IMR-90 (cell line): ENCODE data around the gene MMD2. TPM values are rescaled to one million over a fixed set of nuclear protein-coding genes. Genes with fewer than 3 reads are reported as not detected.

Source experiments
- ATAC-seq: fragments of 200-7000 bp; cut with Tn5 transposase; 2 replicates; pipeline ENCODE4 v1.9.1; 2020; ENCODE audit warnings: low read depth, mild to moderate bottlenecking, moderate library complexity
- BruUV-seq: library from RNA; stranded (reverse); fragments of 400-500 nt; replicated peaks from 2 replicates; lab custom pipeline; 2021; lab: Mats Ljungman, UMichigan
- CTCF ChIA-PET: fragments of 300-600 bp; formaldehyde crosslinking; extraction: SDS; loops from one replicate; lab custom pipeline; 2021; ENCODE audit warnings: antibody characterized with exemption; lab: Yijun Ruan, JAX
- POLR2A ChIA-PET: fragments of 300-600 bp; sonication (Branson Sonifier 250); formaldehyde crosslinking; loops from one replicate; lab custom pipeline; 2022; ENCODE audit warnings: antibody characterized with exemption; ENCODE audit not compliant: unreplicated experiment; lab: Charles Lee
- DNase-seq: peaks from one replicate; pipeline ENCODE4 v3.0.0; 2013
- H2AFZ ChIP-seq: replicated peaks from 2 replicates; pipeline ENCODE3; 2013; ENCODE audit warnings: low read length, mild to moderate bottlenecking; ENCODE audit not compliant: poor library complexity
- H2AK5ac ChIP-seq: 2 replicates; pipeline ENCODE4 v1.6.1; 2013; ENCODE audit warnings: low read depth, low read length, inconsistent platforms
- H2AK9ac ChIP-seq: replicated peaks from 2 replicates; pipeline ENCODE3; 2013; ENCODE audit warnings: mild to moderate bottlenecking, low read depth, low read length, moderate library complexity; ENCODE audit not compliant: poor library complexity
- H2BK120ac ChIP-seq: 2 replicates; pipeline ENCODE4 v1.6.1; 2013; ENCODE audit warnings: low read depth, low read length, inconsistent platforms
- H2BK15ac ChIP-seq: 3 replicates; pipeline ENCODE4 v1.6.1; 2013; ENCODE audit warnings: low read depth, low read length, inconsistent platforms
- H2BK20ac ChIP-seq: 2 replicates; pipeline ENCODE4 v1.6.1; 2013; ENCODE audit warnings: low read depth, mild to moderate bottlenecking, inconsistent platforms, low read length, moderate library complexity
- H2BK5ac ChIP-seq: 2 replicates; pipeline ENCODE4 v1.6.1; 2013; ENCODE audit warnings: mild to moderate bottlenecking, low read depth, low read length, inconsistent platforms; ENCODE audit not compliant: poor library complexity, severe bottlenecking
- H3K14ac ChIP-seq: replicated peaks from 2 replicates; pipeline ENCODE4 v1.6.1; 2013; ENCODE audit warnings: low read depth, low read length, inconsistent platforms
- H3K18ac ChIP-seq: 2 replicates; pipeline ENCODE4 v1.6.1; 2013; ENCODE audit warnings: low read depth, low read length, control low read depth
- H3K23ac ChIP-seq: 2 replicates; pipeline ENCODE4 v1.6.1; 2013; ENCODE audit warnings: low read depth, low read length, inconsistent platforms
- H3K27ac ChIP-seq: 2 replicates; pipeline ENCODE4 v1.5.1; 2013; ENCODE audit warnings: mild to moderate bottlenecking, control low read depth, low read length; ENCODE audit not compliant: insufficient read depth
- H3K27me3 ChIP-seq: 2 replicates; pipeline ENCODE4 v1.6.1; 2013; ENCODE audit warnings: low read length; ENCODE audit not compliant: control insufficient read depth, insufficient read depth
- H3K36me3 ChIP-seq: 2 replicates; pipeline ENCODE4 v1.6.1; 2013; ENCODE audit warnings: low read length, mixed read lengths; ENCODE audit not compliant: control insufficient read depth, insufficient read depth
- H3K4ac ChIP-seq: 2 replicates; pipeline ENCODE4 v1.6.1; 2013; ENCODE audit warnings: low read depth, low read length, inconsistent platforms
- H3K4me1 ChIP-seq: 2 replicates; pipeline ENCODE4 v1.6.1; 2013; ENCODE audit warnings: low read length, mixed read lengths; ENCODE audit not compliant: control insufficient read depth, insufficient read depth
- H3K4me2 ChIP-seq: 2 replicates; pipeline ENCODE4 v1.6.1; 2013; ENCODE audit warnings: low read depth, mild to moderate bottlenecking, control low read depth, low read length, moderate library complexity
- H3K4me3 ChIP-seq: 2 replicates; pipeline ENCODE4 v1.5.1; 2013; ENCODE audit warnings: low read depth, mild to moderate bottlenecking, control low read depth, low read length, moderate library complexity; ENCODE audit not compliant: insufficient read depth
- H3K56ac ChIP-seq: 2 replicates; pipeline ENCODE4 v1.6.1; 2013; ENCODE audit warnings: low read length, inconsistent platforms; ENCODE audit not compliant: insufficient read depth; ENCODE audit errors: extremely low read depth
- H3K79me1 ChIP-seq, 2 experiments: 2 replicates each; pipeline ENCODE4 v1.6.1; 2013; ENCODE audit warnings: low read length in 2 of 2, inconsistent platforms in 1 of 2, low read depth in 1 of 2
- H3K9ac ChIP-seq: 2 replicates; pipeline ENCODE4 v1.6.1; 2013; ENCODE audit warnings: low read depth, low read length, control low read depth
- H3K9me1 ChIP-seq: 2 replicates; pipeline ENCODE4 v1.6.1; 2013; ENCODE audit warnings: low read length, inconsistent platforms; ENCODE audit not compliant: insufficient read depth
- H3K9me3 ChIP-seq: 2 replicates; pipeline ENCODE4 v1.6.1; 2013; ENCODE audit warnings: low read length; ENCODE audit not compliant: control insufficient read depth, insufficient read depth
- H4K20me1 ChIP-seq: 2 replicates; pipeline ENCODE4 v1.6.1; 2013; ENCODE audit warnings: low read length, inconsistent platforms; ENCODE audit not compliant: insufficient read depth
- H4K5ac ChIP-seq: 2 replicates; pipeline ENCODE4 v1.6.1; 2013; ENCODE audit warnings: mild to moderate bottlenecking, low read depth, low read length, control low read depth
- H4K8ac ChIP-seq, 2 experiments: 2 replicates each; pipeline ENCODE4 v1.6.1; 2013; ENCODE audit warnings: low read depth in 2 of 2, low read length in 2 of 2, control low read depth in 1 of 2, inconsistent platforms in 1 of 2
- H4K91ac ChIP-seq: 2 replicates; pipeline ENCODE4 v1.6.1; 2013; ENCODE audit warnings: low read depth, low read length, inconsistent platforms; ENCODE audit not compliant: insufficient read depth
- BHLHE40 ChIP-seq: fragments of 150-350 bp; IDR thresholded peaks from 2 replicates; pipeline ENCODE4 v1.6.1; 2016; ENCODE audit warnings: mild to moderate bottlenecking, low read depth, low read length
- CEBPB ChIP-seq: IDR thresholded peaks from 2 replicates; pipeline ENCODE4 v1.6.1; 2012; ENCODE audit warnings: low read depth, low read length, improper control_type of control experiment
- CHD1 ChIP-seq: IDR thresholded peaks from 2 replicates; pipeline ENCODE4 v1.6.1; 2012; ENCODE audit warnings: low read depth, low read length, improper control_type of control experiment
- CTCF ChIP-seq: conservative IDR thresholded peaks from 2 replicates; pipeline ENCODE4 v1.5.1; 2012; ENCODE audit warnings: mild to moderate bottlenecking, low read depth, low read length, improper control_type of control experiment
- ELK1 ChIP-seq: fragments of 150-350 bp; IDR thresholded peaks from 2 replicates; pipeline ENCODE4 v1.6.1; 2016; ENCODE audit warnings: low read depth, mild to moderate bottlenecking, low read length, moderate library complexity, borderline replicate concordance
- FOS ChIP-seq: fragments of 150-350 bp; IDR thresholded peaks from 2 replicates; pipeline ENCODE4 v1.6.1; 2016; ENCODE audit warnings: low read depth, low read length
- MAFK ChIP-seq: IDR thresholded peaks from 2 replicates; pipeline ENCODE4 v1.6.1; 2012; ENCODE audit warnings: low read depth, low read length, improper control_type of control experiment
- MAZ ChIP-seq: IDR thresholded peaks from 2 replicates; pipeline ENCODE4 v1.6.1; 2012; ENCODE audit warnings: low read depth, mild to moderate bottlenecking, low read length, improper control_type of control experiment, moderate library complexity, borderline replicate concordance
- MXI1 ChIP-seq: IDR thresholded peaks from 2 replicates; pipeline ENCODE4 v1.6.1; 2012; ENCODE audit warnings: low read depth, mild to moderate bottlenecking, low read length, moderate library complexity, borderline replicate concordance
- NFE2L2 ChIP-seq: fragments of 150-350 bp; IDR thresholded peaks from 2 replicates; pipeline ENCODE4 v1.6.1; 2016; ENCODE audit warnings: low read depth, mild to moderate bottlenecking, low read length
- POLR2A ChIP-seq: IDR thresholded peaks from 2 replicates; pipeline ENCODE4 v1.6.1; 2012; ENCODE audit warnings: mild to moderate bottlenecking, low read depth, low read length
- RAD21 ChIP-seq: IDR thresholded peaks from 2 replicates; pipeline ENCODE4 v1.6.1; 2012; ENCODE audit warnings: low read length, improper control_type of control experiment
- RCOR1 ChIP-seq: IDR thresholded peaks from 2 replicates; pipeline ENCODE4 v1.6.1; 2012; ENCODE audit warnings: mild to moderate bottlenecking, low read length, improper control_type of control experiment; ENCODE audit not compliant: insufficient replicate concordance
- RFX5 ChIP-seq: IDR thresholded peaks from 2 replicates; pipeline ENCODE4 v1.8.0; 2012; ENCODE audit warnings: low read depth, mild to moderate bottlenecking, low read length, moderate library complexity
- SMC3 ChIP-seq: fragments of 150-350 bp; IDR thresholded peaks from 2 replicates; pipeline ENCODE4 v1.6.1; 2016; ENCODE audit warnings: low read depth, mild to moderate bottlenecking, antibody characterized with exemption, low read length, moderate library complexity
- WGBS, 2 experiments: methylation state at CpG; one replicate each; pipeline versions ENCODE4 v1.1.5 to v1.1.7; 2013; ENCODE audit warnings: missing lambda C conversion rate in 2 of 2; ENCODE audit not compliant: insufficient read length in 1 of 2; ENCODE audit errors: extremely low coverage in 2 of 2; 5-methylcytosine and 5-hydroxymethylcytosine counted together
- dilution Hi-C: fragments of 300-500 bp; cut with HindIII; formaldehyde crosslinking; loops from one replicate; pipeline ENCODE4 v1.14.3; 2018; ENCODE audit warnings: low sequenced_read_pairs; ENCODE audit not compliant: unreplicated experiment
- in situ Hi-C: fragments of 300-500 bp; cut with MboI; formaldehyde crosslinking; loops from 3 replicates; pipeline ENCODE4 v1.14.3; 2019; ENCODE audit warnings: low sequenced_read_pairs, inconsistent platforms, mixed read lengths
- intact Hi-C: fragments of 100-400 bp; cut with micrococcal nuclease; formaldehyde crosslinking; loops from 2 replicates; pipeline ENCODE4 v1.10.0; 2022
- polyA plus RNA-seq, 3 experiments: library from polyadenylated mRNA; depleted of rRNA; stranded (reverse); fragments of >200 nt; gene quantifications; 2 replicates each; pipeline ENCODE4 v1.2.3, GENCODE V29; 2012; ENCODE audit warnings: low replicate concordance in 1 of 3
- total RNA-seq: library from RNA; depleted of rRNA; stranded (reverse); fragments of >200 nt; gene quantifications from 2 replicates; pipeline ENCODE4 v1.2.3, GENCODE V29; 2012
- TF ChIP-seq, protein P1 (sequence below): fragments of 150-350 bp; IDR thresholded peaks from 2 replicates; pipeline ENCODE4 v1.6.1; 2017; ENCODE audit warnings: mild to moderate bottlenecking, antibody characterized with exemption, low read length, low read depth

Gene MMD2
- total and polyA plus RNA-seq, 2 of the 4 experiments (the other 2 are of a cell fraction): not detected

DNA sequence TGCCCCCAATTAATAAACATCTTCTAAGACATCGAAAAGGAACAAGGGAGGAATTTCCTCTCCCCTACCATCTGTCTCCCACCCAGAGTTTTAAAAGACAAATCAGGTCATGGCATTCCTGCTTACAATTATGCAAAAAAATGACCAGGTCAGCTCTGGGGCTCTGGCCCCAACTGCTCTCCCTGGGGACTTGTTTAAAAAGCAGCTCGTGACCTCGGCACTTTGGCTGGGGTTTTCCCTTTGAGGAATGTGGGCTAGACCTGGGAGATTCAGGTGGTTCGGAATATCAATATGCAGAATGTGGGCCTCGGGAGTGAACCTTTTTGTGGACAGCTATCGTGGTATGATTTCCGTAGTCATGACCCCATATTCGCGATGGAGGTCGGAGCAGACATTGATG, 74.8 kb downstream of the MMD2 start:
- Histone ChIP-seq H3K9me3 (no peaks in the 10 kb centered on the region), H3K27me3 (peaks cover 2% of the 10 kb centered on the region), H3K4ac (no peak overlapping the region), H4K91ac (no peak overlapping the region), H3K4me1 (peaks cover 2% of the 10 kb centered on the region; the same call in 1 of the 2 replicates), H3K18ac (no peak overlapping the region), H3K79me1 (no peaks in the 10 kb centered on the region), H2BK15ac (no peak overlapping the region), H2AK5ac (no peak overlapping the region), H2AFZ (no peak overlapping the region), H2BK120ac (no peak overlapping the region), H3K4me2 (no peak overlapping the region), H3K56ac (no peak overlapping the region), H4K5ac (no peak overlapping the region), H3K14ac (no peak overlapping the region), H3K23ac (no peak overlapping the region), H3K9ac (no peak overlapping the region), H2BK20ac (no peak overlapping the region), H3K27ac (no peak overlapping the region), H4K8ac (no peak overlapping the region), H2BK5ac (no peak overlapping the region), H3K9me1 (no peaks in the 10 kb centered on the region), H4K20me1 (no peaks in the 10 kb centered on the region), H3K36me3 (no peaks in the 10 kb centered on the region), H3K4me3 (no peak overlapping the region), H2AK9ac (no peak overlapping the region)
- CTCF ChIA-PET: no interaction called here
- no peak for ATAC-seq
- POLR2A ChIA-PET: no interaction called here
- dilution Hi-C loops: no loop called here
- in situ Hi-C loops: no loop called here
- BruUV-seq: no TSS peak
- intact Hi-C loops: no loop called here
- no peak for DNase-seq
- TF ChIP-seq CTCF (no peak), RAD21 (no peak), FOS (no peak), MAZ (no peak), BHLHE40 (no peak), ELK1 (no peak), CEBPB (no peak), RFX5 (no peak), RCOR1 (no peak), MAFK (no peak), POLR2A (no peak), CHD1 (no peak), MXI1 (no peak), NFE2L2 (no peak), SMC3 (no peak)
- TF ChIP-seq, protein P1, sequence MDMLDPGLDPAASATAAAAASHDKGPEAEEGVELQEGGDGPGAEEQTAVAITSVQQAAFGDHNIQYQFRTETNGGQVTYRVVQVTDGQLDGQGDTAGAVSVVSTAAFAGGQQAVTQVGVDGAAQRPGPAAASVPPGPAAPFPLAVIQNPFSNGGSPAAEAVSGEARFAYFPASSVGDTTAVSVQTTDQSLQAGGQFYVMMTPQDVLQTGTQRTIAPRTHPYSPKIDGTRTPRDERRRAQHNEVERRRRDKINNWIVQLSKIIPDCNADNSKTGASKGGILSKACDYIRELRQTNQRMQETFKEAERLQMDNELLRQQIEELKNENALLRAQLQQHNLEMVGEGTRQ: no peak
- no CpG with 5 or more reads among the region's 10 CpGs for WGBS, 2 experiments
